ENCODE data around the gene SNX27. TPM values are rescaled to one million over a fixed set of nuclear protein-coding genes. Genes with fewer than 3 reads are reported as not detected.

SNX27 gene
- polyA plus RNA-seq, 1 experiment, result 23.8 TPM

GRCh38 chr1:151619489-151620093 is 7.7 kb downstream of the SNX27 start:
- POLR2A ChIA-PET, result interaction anchor here (0.9 to 1.5 kb wide), 7 partner anchors 10 to 160 kb away, joined by 3 to 10 read pairs (median 4); partner anchors contain the start of genes POGZ and TUFT1
- H3K4me3 ChIP-seq (ENCODE audit: low read depth, low read length), result peak overlapping the region; percentile 20
- H3K27ac ChIP-seq (ENCODE audit: low read depth, low read length), result peak overlapping the region; percentile 53
- no peaks in the 10 kb centered on the region for H3K9me3 ChIP-seq (ENCODE audit: control insufficient read depth, insufficient read depth, low read length)
- CTCF ChIA-PET, result interaction anchor here (0.7 to 3.6 kb wide), 2 partner anchors 25 to 115 kb away, joined by 4 to 23 read pairs; no protein-coding TSS in a partner anchor
- H3K27me3 ChIP-seq (ENCODE audit: control insufficient read depth, insufficient read depth, low read length), result no peaks in the 10 kb centered on the region
- peak; percentile 56 for DNase-seq (ENCODE audit: low read depth, low spot score)
- no peak for TF ChIP-seq CTCF (IDR thresholded peaks at IDR 0.05; ENCODE audit: low read depth, low read length)

- H3K9me3 ChIP-seq (ENCODE audit: control insufficient read depth, insufficient read depth, low read length), result no peaks in the 10 kb centered on the region
- H3K27ac ChIP-seq (ENCODE audit: low read depth, low read length), result no peak overlapping the region
- DNase-seq (ENCODE audit: low read depth, low spot score), result peak; percentile 50
- H3K4me3 ChIP-seq (ENCODE audit: low read depth, low read length), result peak overlapping the region; percentile 0; the same call in 1 of the 2 replicates
- POLR2A ChIA-PET, result interaction anchor here (0.6 to 1.5 kb wide), 10 partner anchors 10 to 161 kb away, joined by 3 to 10 read pairs (median 4); partner anchors contain the start of genes POGZ and TUFT1
- H3K27me3 ChIP-seq (ENCODE audit: control insufficient read depth, insufficient read depth, low read length), result no peaks in the 10 kb centered on the region
- CTCF ChIA-PET, result interaction anchor here (0.7 to 3.6 kb wide), 4 partner anchors 26 to 114 kb away, joined by 3 to 23 read pairs (median 6); no protein-coding TSS in a partner anchor
- TF ChIP-seq CTCF (IDR thresholded peaks at IDR 0.05; ENCODE audit: low read depth, low read length), result no peak
Observed at GRCh38 chr1:151620286-151620685, 8.4 kb downstream of the SNX27 start.

GRCh38 chr1:151621351-151621750 is 9.5 kb downstream of the SNX27 start:
- ChIA-PET POLR2A (no interaction called here), CTCF (interaction anchor here (1.0 to 3.6 kb wide), 3 partner anchors 27 to 177 kb away, joined by 3 to 23 read pairs (median 8); no protein-coding TSS in a partner anchor)
- Histone ChIP-seq H3K27me3 (ENCODE audit: control insufficient read depth, insufficient read depth, low read length) (no peaks in the 10 kb centered on the region), H3K27ac (ENCODE audit: low read depth, low read length) (no peak overlapping the region), H3K4me3 (ENCODE audit: low read depth, low read length) (no peak overlapping the region), H3K9me3 (ENCODE audit: control insufficient read depth, insufficient read depth, low read length) (no peaks in the 10 kb centered on the region)
- no peak for DNase-seq (ENCODE audit: low read depth, low spot score)
- TF ChIP-seq CTCF (IDR thresholded peaks at IDR 0.05; ENCODE audit: low read depth, low read length), result no peak

GRCh38 chr1:151624783-151625182 is 12.9 kb downstream of the SNX27 start:
- ChIA-PET POLR2A (no interaction called here), CTCF (no interaction called here)
- no peak overlapping the region for H3K4me3 ChIP-seq (ENCODE audit: low read depth, low read length)
- H3K9me3 ChIP-seq (ENCODE audit: control insufficient read depth, insufficient read depth, low read length), result no peaks in the 10 kb centered on the region
- DNase-seq (ENCODE audit: low read depth, low spot score), result no peak
- no peak overlapping the region for H3K27ac ChIP-seq (ENCODE audit: low read depth, low read length)
- no peaks in the 10 kb centered on the region for H3K27me3 ChIP-seq (ENCODE audit: control insufficient read depth, insufficient read depth, low read length)
- no peak for TF ChIP-seq CTCF (IDR thresholded peaks at IDR 0.05; ENCODE audit: low read depth, low read length)

- no peak for DNase-seq (ENCODE audit: low read depth, low spot score)
- Histone ChIP-seq H3K27ac (ENCODE audit: low read depth, low read length) (no peak overlapping the region), H3K4me3 (ENCODE audit: low read depth, low read length) (no peak overlapping the region), H3K27me3 (ENCODE audit: control insufficient read depth, insufficient read depth, low read length) (no peaks in the 10 kb centered on the region), H3K9me3 (ENCODE audit: control insufficient read depth, insufficient read depth, low read length) (no peaks in the 10 kb centered on the region)
- ChIA-PET POLR2A (no interaction called here), CTCF (no interaction called here)
- TF ChIP-seq CTCF (IDR thresholded peaks at IDR 0.05; ENCODE audit: low read depth, low read length), result no peak
Observed at GRCh38 chr1:151626740-151627334, 15.0 kb downstream of the SNX27 start.

Data from AG04450 (cell line).